ENCODE results near the gene CRBN. TPM values are rescaled to one million over a fixed set of nuclear protein-coding genes. Genes with fewer than 3 reads are reported as not detected.

The CRBN gene
- total RNA-seq, 1 donor from 2014 or later: 56.0 TPM

- no peaks in the 10 kb centered on the region for H3K27me3 ChIP-seq
- no peaks in the 10 kb centered on the region for H3K9me3 ChIP-seq
- intact Hi-C loops (cut with DNase I): no loop called here
- TF ChIP-seq CTCF (IDR thresholded peaks at IDR 0.05): no peak
- H3K36me3 ChIP-seq: peaks cover 24% of the 10 kb centered on the region
- peaks cover 6% of the 10 kb centered on the region for H3K4me1 ChIP-seq
- H3K4me3 ChIP-seq: peak within 1 kb of the TSS; percentile 72
- peak within 1 kb of the TSS; percentile 95 for H3K27ac ChIP-seq
- ATAC-seq: peak; percentile 99
- DNase-seq: peak; percentile 98
Measured at GRCh38 chr3:3126477-3127431, 52.7 kb downstream of the CRBN start, which contains the start of gene TRNT1. TRNT1 (plus strand) TSS chr3:3126940; CDS start chr3:3129041, 2,101 bp downstream.

DNA sequence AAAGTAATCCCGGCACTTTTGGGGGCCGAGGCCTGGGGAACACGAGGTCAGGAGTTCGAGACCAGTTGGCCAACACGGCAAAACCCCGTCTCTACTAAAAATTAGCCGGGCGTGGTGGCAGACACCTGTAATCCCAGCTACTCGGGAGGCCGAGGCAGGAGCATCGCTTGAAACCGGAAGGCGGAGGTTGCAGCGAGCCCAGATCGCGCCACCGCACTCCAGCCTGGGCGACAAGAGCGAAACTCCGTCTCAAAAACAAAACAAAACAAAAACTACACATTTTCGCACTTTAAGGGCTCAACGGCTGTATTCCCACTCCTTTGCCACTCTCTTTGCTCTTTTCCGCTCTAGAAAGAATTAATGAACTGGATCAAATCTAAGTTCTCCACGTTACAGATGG is 53.5 kb downstream of the CRBN start:
- no peaks in the 10 kb centered on the region for H3K9me3 ChIP-seq
- H3K27ac ChIP-seq: peak overlapping the region; percentile 95
- H3K4me3 ChIP-seq: peak overlapping the region; percentile 72
- ATAC-seq (no peak), DNase-seq (no peak)
- H3K4me1 ChIP-seq: peaks cover 6% of the 10 kb centered on the region
- H3K27me3 ChIP-seq: no peaks in the 10 kb centered on the region
- no peak for TF ChIP-seq CTCF (IDR thresholded peaks at IDR 0.05)
- peaks cover 20% of the 10 kb centered on the region for H3K36me3 ChIP-seq
- intact Hi-C loops (cut with DNase I): no loop called here

DNA sequence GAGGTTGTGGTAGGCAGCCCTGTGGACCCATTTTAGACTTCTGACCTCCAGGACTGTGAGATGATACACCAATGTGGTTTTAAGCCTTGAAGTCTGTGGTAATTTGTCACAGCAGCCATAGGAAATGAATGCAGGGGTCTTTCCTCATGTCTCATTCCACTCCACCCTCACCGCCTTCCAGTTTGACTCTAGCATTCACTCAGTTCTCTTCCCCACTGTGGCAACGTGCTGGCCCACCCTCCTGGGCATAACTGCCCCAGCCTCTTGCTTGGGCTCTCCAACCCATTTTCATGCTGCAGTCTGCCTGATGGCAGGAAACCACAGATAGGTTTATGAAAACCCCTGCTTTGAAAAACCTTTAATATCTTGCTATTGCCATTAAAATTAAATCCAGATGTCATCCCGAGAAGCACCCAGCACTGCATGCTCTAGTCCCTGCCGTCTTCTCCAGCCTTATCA is 60.1 kb downstream of the CRBN start:
- H3K27me3 ChIP-seq: no peaks in the 10 kb centered on the region
- DNase-seq (no peak), ATAC-seq (no peak)
- intact Hi-C loops (cut with DNase I): no loop called here
- H3K9me3 ChIP-seq: no peaks in the 10 kb centered on the region
- no peaks in the 10 kb centered on the region for H3K36me3 ChIP-seq
- no peaks in the 10 kb centered on the region for H3K4me1 ChIP-seq
- TF ChIP-seq CTCF (IDR thresholded peaks at IDR 0.05): no peak
- no peak overlapping the region for H3K4me3 ChIP-seq
- H3K27ac ChIP-seq: no peak overlapping the region

- no peaks in the 10 kb centered on the region for H3K36me3 ChIP-seq
- H3K27me3 ChIP-seq: no peaks in the 10 kb centered on the region
- DNase-seq (no peak), ATAC-seq (no peak)
- H3K27ac ChIP-seq: no peak overlapping the region
- H3K4me1 ChIP-seq: no peaks in the 10 kb centered on the region
- intact Hi-C loops (cut with DNase I): no loop called here
- no peak overlapping the region for H3K4me3 ChIP-seq
- TF ChIP-seq CTCF (IDR thresholded peaks at IDR 0.05): no peak
- no peaks in the 10 kb centered on the region for H3K9me3 ChIP-seq
Measured at GRCh38 chr3:3117651-3118050, 61.8 kb downstream of the CRBN start.

DNA sequence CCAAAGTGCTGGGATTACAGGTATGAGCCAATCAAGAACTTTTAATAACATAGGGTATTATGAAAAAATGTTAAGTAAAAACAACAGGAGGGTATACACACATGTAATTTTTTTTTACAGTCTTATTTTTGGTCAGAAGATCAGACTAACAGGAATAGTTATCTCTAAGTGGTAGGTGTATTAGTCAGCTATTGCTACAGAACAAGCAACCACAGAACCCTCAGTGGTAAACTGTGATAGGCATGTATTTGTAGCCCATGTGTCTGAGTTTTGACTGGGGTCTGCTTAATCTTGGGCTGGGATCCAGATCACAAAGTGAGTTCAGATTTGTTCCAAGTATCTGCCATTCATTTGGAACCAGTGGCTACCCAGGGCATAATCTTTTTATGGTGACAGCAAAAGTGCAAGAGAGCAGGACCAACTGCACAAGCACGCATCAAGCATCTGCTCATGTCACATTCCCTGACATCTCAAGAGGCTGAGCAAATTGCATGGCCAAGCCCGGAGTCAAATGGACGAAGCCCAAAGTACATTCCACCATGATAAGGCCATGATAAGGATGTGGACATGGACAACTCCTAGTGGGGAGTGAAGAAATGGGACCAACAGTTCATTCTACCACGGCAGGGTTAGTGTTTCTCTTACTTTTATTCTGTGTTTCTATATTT is 66.3 kb downstream of the CRBN start:
- H3K9me3 ChIP-seq: no peaks in the 10 kb centered on the region
- H3K27ac ChIP-seq: no peak overlapping the region
- no peaks in the 10 kb centered on the region for H3K27me3 ChIP-seq
- ATAC-seq (peak; percentile 92), DNase-seq (no peak)
- H3K4me3 ChIP-seq: no peak overlapping the region
- no peak for TF ChIP-seq CTCF (IDR thresholded peaks at IDR 0.05)
- H3K4me1 ChIP-seq: no peaks in the 10 kb centered on the region
- H3K36me3 ChIP-seq: no peaks in the 10 kb centered on the region
- intact Hi-C loops (cut with DNase I): no loop called here
